Fibroblast of gingiva (primary cell): ENCODE results near the gene APIP.
"Not testable (repeated sequence)": the region's sequence is repeated elsewhere in the genome, so short reads cannot be mapped to it uniquely, and the experiment has no call there.

Source experiments
- DNase-seq: peaks from one replicate; pipeline ENCODE4 v3.0.0-alpha.2; 2011; ENCODE audit warnings: low read depth

The APIP gene

GRCh38 chr11:34926101-34926830, 10.1 kb upstream of the APIP start:
- peak; percentile 39 for DNase-seq

DNA sequence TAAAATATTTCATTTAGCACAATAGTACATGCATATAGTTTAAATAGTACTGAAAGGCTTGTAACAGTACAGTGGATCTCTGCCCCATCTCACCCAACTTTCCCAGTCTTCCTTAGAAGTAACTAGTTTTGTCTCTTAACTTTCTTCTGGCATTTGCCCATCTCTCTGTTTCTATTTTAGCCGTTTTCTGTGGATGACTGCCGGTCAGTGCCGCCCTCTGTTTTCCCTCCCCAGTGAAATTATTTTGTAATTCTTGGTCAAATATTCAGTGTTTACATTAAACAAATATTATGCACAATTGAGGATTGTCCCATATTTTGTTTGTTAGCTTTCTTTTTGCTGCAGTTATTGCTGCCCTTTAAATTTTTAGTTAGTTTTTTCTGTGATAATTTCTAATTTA, 8.5 kb upstream of the APIP start:
- peak; percentile 58 for DNase-seq

DNA sequence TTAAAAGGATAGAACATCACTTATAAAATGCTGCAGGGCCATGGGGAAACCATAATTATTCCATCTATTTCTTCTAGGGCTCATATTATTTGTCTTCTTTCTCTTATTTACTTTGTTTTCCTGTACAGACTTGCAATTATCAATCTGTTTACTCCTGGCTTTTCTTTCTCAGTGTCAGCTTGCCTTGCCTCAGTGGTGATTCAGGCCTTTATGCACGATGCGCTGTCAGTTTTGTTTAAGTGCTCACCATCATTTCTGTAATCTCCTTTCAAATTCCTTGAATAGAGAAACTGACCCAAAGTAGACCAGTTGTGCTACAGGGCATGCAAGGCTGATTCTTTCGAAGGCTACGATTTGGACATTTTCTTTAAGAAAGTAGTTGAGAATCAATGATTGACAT, 5.0 kb upstream of the APIP start:
- no peak for DNase-seq

- DNase-seq = peak; percentile 35
Measured at GRCh38 chr11:34916843-34917770, 928 bp upstream of the APIP start.

DNA sequence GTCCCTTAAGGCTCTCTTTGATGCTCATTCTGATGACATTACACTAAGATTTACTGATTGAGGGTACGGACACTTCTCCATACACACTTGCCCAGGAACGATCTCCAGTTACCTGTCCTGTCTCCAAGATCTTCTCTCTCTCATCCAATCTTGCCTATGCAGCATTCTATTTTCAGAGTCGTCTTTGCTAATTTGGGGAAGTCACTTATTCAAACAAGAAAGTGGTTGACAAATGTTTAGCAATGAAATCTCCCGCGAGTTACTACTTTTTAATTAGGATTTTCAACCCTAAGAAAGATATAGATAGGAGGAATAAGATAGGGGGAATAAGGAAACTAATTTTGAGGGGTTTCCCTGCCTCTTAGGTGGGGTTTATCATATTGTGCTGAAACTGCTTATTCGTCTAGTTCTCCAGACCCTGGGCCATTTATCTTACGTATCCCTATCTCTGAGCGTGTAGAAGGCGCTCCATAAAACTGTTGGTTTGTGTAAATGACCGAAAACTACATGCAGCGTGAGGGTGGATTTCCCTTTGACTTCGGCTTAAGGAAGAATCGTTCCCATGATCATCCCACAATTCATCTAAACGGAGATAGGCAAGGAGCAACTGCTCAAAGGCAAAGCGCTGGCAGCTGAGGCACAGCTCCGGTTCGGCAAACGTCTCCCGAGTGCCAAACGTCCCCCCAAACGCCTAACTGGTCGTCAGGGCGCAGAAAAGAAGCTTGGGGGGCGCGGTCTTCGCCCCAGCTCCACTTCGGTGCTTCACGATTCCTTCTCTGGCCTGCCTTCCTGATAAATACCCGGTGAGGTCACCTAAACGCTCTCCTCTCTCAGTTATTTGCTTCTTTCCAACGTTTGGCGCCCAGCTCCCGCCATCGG, 804 bp downstream of the APIP start:
- peak; percentile 22 for DNase-seq

DNA sequence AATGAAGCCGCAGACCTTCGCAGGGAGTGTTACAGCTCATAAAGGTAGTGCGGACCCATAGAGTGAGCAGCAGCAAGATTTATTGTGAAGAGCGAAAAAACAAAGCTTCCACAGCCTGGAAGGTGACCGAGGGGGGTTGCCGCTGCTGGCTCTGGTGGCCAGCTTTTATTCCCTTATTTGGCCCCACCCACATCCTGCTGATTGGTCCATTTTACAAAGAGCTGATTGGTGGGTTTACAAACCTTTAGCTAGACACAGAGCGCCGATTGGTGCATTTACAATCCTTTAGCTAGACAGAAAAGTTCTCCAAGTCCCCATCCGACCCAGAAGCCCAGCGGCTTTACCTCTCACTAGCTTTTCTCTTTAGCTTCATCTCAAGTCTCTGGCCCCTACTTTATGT, 2.6 kb downstream of the APIP start:
- not testable (repeated sequence) for DNase-seq

- DNase-seq = no peak
Measured at GRCh38 chr11:34911676-34912075, 4.5 kb downstream of the APIP start.

DNA sequence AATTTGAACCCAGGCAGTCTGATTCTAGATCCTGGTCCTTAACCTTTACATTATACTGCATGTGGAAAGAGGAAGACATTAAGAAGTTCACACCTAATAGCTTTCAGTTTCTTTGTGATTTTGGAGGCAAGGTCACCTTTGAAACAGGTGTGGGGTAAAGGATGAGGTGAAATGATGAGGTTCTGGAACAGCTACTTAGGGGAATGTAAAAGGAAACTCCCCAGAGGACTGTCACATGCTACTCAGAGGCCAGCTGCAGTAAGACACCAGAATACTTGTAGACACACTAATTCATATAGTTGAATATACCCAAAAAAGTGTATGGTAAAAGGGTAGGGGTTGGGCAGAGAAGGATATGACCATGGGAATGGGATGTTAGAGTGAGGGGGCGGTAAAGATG, 5.4 kb downstream of the APIP start:
- DNase-seq = no peak

GRCh38 chr11:34909955-34910354, 6.2 kb downstream of the APIP start:
- DNase-seq = peak; percentile 82

- DNase-seq = no peak
Measured at GRCh38 chr11:34909415-34909814, 6.8 kb downstream of the APIP start.

GRCh38 chr11:34907934-34908593, 8.1 kb downstream of the APIP start:
- DNase-seq = no peak

DNA sequence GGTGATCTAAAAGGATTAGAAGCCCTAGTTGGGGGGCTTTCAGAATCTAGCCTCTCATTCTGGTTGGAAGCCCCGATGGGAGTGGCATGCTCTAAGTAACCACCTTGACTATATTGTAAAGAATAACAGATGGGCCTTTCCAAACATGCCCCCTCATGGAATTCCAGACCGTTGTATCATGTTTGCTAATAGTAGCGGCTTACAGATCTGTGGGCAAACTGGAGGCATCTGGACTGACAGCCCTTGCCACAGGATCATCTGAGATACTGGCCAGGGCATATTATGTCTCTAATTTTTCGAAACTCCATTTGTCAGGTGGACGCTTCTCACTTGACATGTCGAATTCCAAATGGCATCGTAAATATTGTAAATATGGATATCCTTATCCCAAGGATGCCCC, 10.5 kb downstream of the APIP start:
- DNase-seq = no peak

DNA sequence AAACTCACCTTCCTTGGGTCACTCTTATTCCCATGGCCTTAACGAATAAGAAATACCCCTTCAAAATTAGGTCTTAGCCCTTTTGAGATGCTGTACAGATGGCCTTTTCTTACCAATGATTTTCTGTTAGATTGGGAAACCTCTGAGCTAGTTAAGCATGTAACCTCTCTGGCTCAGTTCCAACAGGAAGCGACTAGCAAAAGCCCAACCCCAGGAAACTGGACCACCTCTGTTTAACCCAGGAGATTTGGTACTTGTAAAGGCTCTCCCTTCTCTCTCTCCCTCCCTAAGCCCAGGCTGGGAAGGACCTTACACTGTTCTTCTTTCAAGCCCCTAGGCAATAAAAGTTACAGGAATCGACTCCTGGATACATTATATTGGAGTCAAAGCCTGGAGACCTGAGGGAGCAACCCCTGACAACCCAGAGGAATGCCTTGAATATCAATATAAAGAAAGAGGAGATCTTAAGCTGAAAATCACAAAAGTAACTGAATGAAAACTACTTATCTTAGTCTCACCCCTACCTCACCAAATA, 11.7 kb downstream of the APIP start:
- no peak for DNase-seq

DNA sequence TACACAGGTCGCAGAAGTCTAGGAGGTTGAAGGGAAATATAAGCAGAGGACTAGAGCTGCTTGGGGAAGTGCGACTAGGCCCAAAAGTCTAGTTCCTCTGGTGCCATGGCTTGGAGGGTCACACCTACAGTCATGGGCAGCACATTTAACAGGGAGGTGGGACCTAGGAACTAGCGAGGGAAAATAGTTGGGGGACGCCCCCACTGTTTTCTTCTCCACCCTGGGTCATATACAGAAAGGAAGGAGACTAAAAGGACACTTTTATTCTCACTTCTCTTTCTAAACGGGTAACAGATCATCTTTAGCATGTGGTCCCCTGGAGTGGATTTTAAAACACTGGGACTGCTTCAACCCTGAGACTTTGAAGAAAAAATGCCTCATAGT, 16.6 kb downstream of the APIP start:
- DNase-seq = no peak

DNA sequence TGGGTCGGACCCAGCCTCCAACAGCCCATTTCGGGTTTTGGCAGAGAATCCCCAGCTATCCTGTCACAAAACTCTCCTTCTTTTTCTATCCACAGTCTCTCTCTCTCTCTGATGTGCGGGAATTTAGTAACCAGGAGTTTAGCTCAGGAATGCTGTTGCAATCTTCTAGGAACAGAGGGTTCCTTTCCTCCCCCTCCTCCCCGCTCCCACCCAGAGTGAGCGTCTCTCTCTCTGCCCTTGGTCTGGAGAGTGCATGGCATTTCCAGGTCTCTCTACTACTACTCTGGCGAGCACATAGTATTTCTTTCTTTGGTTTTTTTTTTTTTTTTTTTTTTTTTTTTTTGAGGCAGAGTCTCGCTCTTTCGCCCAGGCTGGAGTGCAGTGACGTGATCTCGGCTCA, 17.7 kb downstream of the APIP start:
- DNase-seq = no peak

- no peak for DNase-seq
Measured at GRCh38 chr11:34897171-34897870, 18.9 kb downstream of the APIP start.

GRCh38 chr11:34896191-34896590, 20.0 kb downstream of the APIP start:
- DNase-seq = not testable (repeated sequence)

- peak; percentile 5 for DNase-seq
Measured at GRCh38 chr11:34893416-34893815, 22.8 kb downstream of the APIP start.

- no peak for DNase-seq
Measured at GRCh38 chr11:34891611-34892010, 24.6 kb downstream of the APIP start.

DNA sequence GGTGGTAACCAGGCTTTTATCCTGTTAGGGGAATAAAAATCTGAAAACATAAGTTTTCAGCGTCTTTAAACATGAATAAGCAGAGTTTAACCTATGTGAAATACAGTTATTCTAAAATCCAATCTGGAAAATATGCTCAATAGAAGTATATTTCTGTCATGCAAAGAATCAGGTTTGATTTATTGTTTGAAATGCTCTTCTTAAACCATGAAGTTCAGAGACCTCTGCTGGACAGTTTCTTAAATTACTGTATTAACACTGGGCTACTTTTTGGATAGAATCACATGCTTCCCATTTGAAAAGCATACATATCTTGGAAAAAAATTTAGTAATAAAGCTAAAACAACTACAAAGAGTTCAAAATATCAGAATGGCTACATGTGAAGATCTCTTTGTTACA, 25.4 kb downstream of the APIP start:
- peak; percentile 43 for DNase-seq

- DNase-seq = no peak
Measured at GRCh38 chr11:34890089-34890488, 26.1 kb downstream of the APIP start.
